K562 (cell line): Measurements from ENCODE around the gene IMPA2. TPM values are rescaled to one million over a fixed set of nuclear protein-coding genes. Genes with fewer than 3 reads are reported as not detected.

Experiments
- ATAC-seq: fragments of 200-7000 bp; cut with Tn5 transposase; 3 replicates; pipeline ENCODE4 v1.9.1; 2020; ENCODE audit warnings: moderate library complexity
- BruUV-seq: library from RNA; stranded (reverse); fragments of 400-500 nt; replicated peaks from 2 replicates; lab custom pipeline; 2021; lab: Mats Ljungman, UMichigan
- CTCF ChIA-PET: fragments of 300-600 bp; formaldehyde crosslinking; extraction: SDS; loops from one replicate; lab custom pipeline; 2021; ENCODE audit warnings: low intra/inter-chr PET ratio; lab: Yijun Ruan, JAX
- POLR2A ChIA-PET: fragments of 300-600, 350-650 bp; sonication (Branson Sonifier 250); formaldehyde crosslinking; extraction: SDS; loops from one replicate; lab custom pipeline; 2021; ENCODE audit warnings: antibody characterized with exemption, inconsistent platforms; lab: Yijun Ruan, JAX
- DNase-seq, 4 experiments: peaks; one replicate each; pipeline versions ENCODE4 v3.0.0 to v3.0.0-alpha.2; 2011 to 2018; ENCODE audit warnings: low spot score in 3 of 4, mixed read lengths in 3 of 4; ENCODE audit errors: extremely low read depth in 1 of 4
- FAIRE-seq: peaks from 2 replicates; lab custom pipeline; 2011; peaks lifted over from hg19 to GRCh38; lab: Jason Lieb, UNC
- H2AFZ ChIP-seq: 2 replicates; pipeline ENCODE4 v1.6.0; 2011; ENCODE audit warnings: low read depth, low read length, control low read depth, inconsistent platforms
- H3K27ac ChIP-seq: fragments of 200-600 bp; 3 replicates; pipeline ENCODE4 v1.8.0; 2011; ENCODE audit warnings: low read depth, mild to moderate bottlenecking, control low read depth, inconsistent platforms, low read length, moderate library complexity, mixed read lengths; ENCODE audit errors: extremely low read depth
- H3K27me3 ChIP-seq, 2 experiments: fragments of 300-600 bp in 1 of 2; 2 replicates in 1 of 2; 3 replicates in 1 of 2; pipeline versions ENCODE4 v1.6.0 to v1.8.0; 2011; ENCODE audit warnings: inconsistent platforms in 2 of 2, low read length in 2 of 2, mild to moderate bottlenecking in 1 of 2, mixed read lengths in 1 of 2, moderate library complexity in 1 of 2; ENCODE audit not compliant: control insufficient read depth in 2 of 2, insufficient read depth in 2 of 2
- H3K36me3 ChIP-seq: fragments of 300-600 bp; 3 replicates; pipeline ENCODE4 v1.8.0; 2011; ENCODE audit warnings: mild to moderate bottlenecking, low read length, inconsistent platforms; ENCODE audit not compliant: control insufficient read depth, insufficient read depth
- H3K4me1 ChIP-seq, 2 experiments: fragments of 200-600 bp in 1 of 2; replicated peaks in 1 of 2; 2 replicates in 1 of 2; 3 replicates in 1 of 2; pipeline versions ENCODE4 v1.5.1 to v1.8.0; 2011; ENCODE audit warnings: inconsistent platforms in 2 of 2, low read length in 2 of 2, mild to moderate bottlenecking in 1 of 2, mixed read lengths in 1 of 2, moderate library complexity in 1 of 2; ENCODE audit not compliant: control insufficient read depth in 2 of 2, insufficient read depth in 2 of 2
- H3K4me2 ChIP-seq: 2 replicates; pipeline ENCODE4 v1.6.1; 2011; ENCODE audit warnings: low read length, control low read depth, inconsistent platforms, mixed read lengths; ENCODE audit not compliant: insufficient read depth
- H3K4me3 ChIP-seq: fragments of 200-600 bp; sonication (generic), shearing (Covaris generic); 2 replicates; pipeline ENCODE4 v1.5.1; 2016; ENCODE audit warnings: control low read depth, inconsistent platforms
- H3K79me2 ChIP-seq: fragments of 200-600 bp; 3 replicates; pipeline ENCODE4 v1.8.0; 2011; ENCODE audit warnings: low read length, inconsistent platforms; ENCODE audit not compliant: control insufficient read depth, insufficient read depth
- H3K9ac ChIP-seq, 2 experiments: 2 replicates each; pipeline versions ENCODE4 v1.6.0 to v1.6.1; 2011; ENCODE audit warnings: low read depth in 2 of 2, low read length in 2 of 2, control low read depth in 1 of 2, inconsistent platforms in 1 of 2, mild to moderate bottlenecking in 1 of 2, mixed read lengths in 1 of 2; ENCODE audit not compliant: insufficient read depth in 1 of 2
- H3K9me1 ChIP-seq: one replicate; pipeline ENCODE4 v1.6.0; 2011; ENCODE audit warnings: inconsistent platforms, mild to moderate bottlenecking, low read length, moderate library complexity; ENCODE audit not compliant: control insufficient read depth, insufficient read depth
- H3K9me3 ChIP-seq: replicated peaks from 2 replicates; pipeline ENCODE4 v1.5.1; 2011; ENCODE audit warnings: low read depth, low read length, inconsistent platforms; ENCODE audit not compliant: control insufficient read depth, insufficient read depth
- H4K20me1 ChIP-seq: replicated peaks from 2 replicates; pipeline ENCODE4 v1.6.1; 2011; ENCODE audit warnings: low read length, inconsistent platforms, mixed read lengths; ENCODE audit not compliant: control insufficient read depth, insufficient read depth
- ARNT ChIP-seq, 2 experiments: fragments of 450-650 bp; IDR thresholded peaks; 2 replicates each; pipeline ENCODE4 v1.6.1; 2016; ENCODE audit warnings: mild to moderate bottlenecking in 1 of 2
- BHLHE40 ChIP-seq: IDR thresholded peaks from 2 replicates; pipeline ENCODE4 v1.6.1; 2011; ENCODE audit warnings: low read length, improper control_type of control experiment
- CREM ChIP-seq: IDR thresholded peaks from 2 replicates; pipeline ENCODE4 v1.6.1; 2014; ENCODE audit warnings: antibody characterized with exemption, low read depth
- CXXC5 ChIP-seq: fragments of 250-450 bp; sonication (Bioruptor Pico); IDR thresholded peaks from 2 replicates; pipeline ENCODE4 v1.8.0; 2022; ENCODE audit warnings: inconsistent platforms, mild to moderate bottlenecking, moderate library complexity
- FOSL1 ChIP-seq: fragments of 200-800 bp; sonication (Bioruptor generic); conservative IDR thresholded peaks from 2 replicates; pipeline ENCODE4 v1.6.1; 2016; ENCODE audit warnings: missing genetic modification characterization, missing compliant biosample characterization
- JUND ChIP-seq, 2 experiments: IDR thresholded peaks; 2 replicates in 1 of 2; 3 replicates in 1 of 2; pipeline ENCODE4 v1.6.1; 2011; ENCODE audit warnings: borderline replicate concordance in 2 of 2, low read depth in 2 of 2, low read length in 2 of 2, improper control_type of control experiment in 1 of 2, missing biosample characterization in 1 of 2, missing genetic modification characterization in 1 of 2, missing genetic modification reagents in 1 of 2
- KHSRP ChIP-seq: fragments of 450-650 bp; IDR thresholded peaks from 2 replicates; pipeline ENCODE4 v1.6.1; 2017
- MTA1 ChIP-seq: fragments of 450-650 bp; IDR thresholded peaks from 2 replicates; pipeline ENCODE4 v1.6.1; 2017; ENCODE audit warnings: borderline replicate concordance
- NFE2L1 ChIP-seq: fragments of 450-650 bp; IDR thresholded peaks from 2 replicates; pipeline ENCODE4 v1.6.1; 2016; ENCODE audit warnings: missing genetic modification characterization, low read depth, mild to moderate bottlenecking, missing compliant biosample characterization, moderate library complexity, borderline replicate concordance
- NR2C2 ChIP-seq, 2 experiments: fragments of 200-800 bp in 1 of 2; sonication (Bioruptor generic) in 1 of 2; sonication (generic) in 1 of 2; formaldehyde crosslinking in 1 of 2; IDR thresholded peaks; 2 replicates each; pipeline versions ENCODE4 v1.6.1 to v1.8.0; 2016 to 2022; ENCODE audit warnings: mild to moderate bottlenecking in 1 of 2, missing compliant biosample characterization in 1 of 2, missing genetic modification characterization in 1 of 2, missing genetic modification reagents in 1 of 2
- OTX1 ChIP-seq: fragments of 450-650 bp; formaldehyde crosslinking; IDR thresholded peaks from 2 replicates; pipeline ENCODE4 v1.4.0; 2022; ENCODE audit warnings: mild to moderate bottlenecking
- PKNOX1 ChIP-seq: fragments of 450-650 bp; IDR thresholded peaks from 2 replicates; pipeline ENCODE4 v1.6.1; 2016
- RCOR1 ChIP-seq, 2 experiments: IDR thresholded peaks; 2 replicates each; pipeline ENCODE4 v1.6.1; 2012; ENCODE audit warnings: low read depth in 2 of 2, low read length in 2 of 2, borderline replicate concordance in 1 of 2, improper control_type of control experiment in 1 of 2
- SNAPC5 ChIP-seq: fragments of 250-450 bp; sonication (Bioruptor Pico); IDR thresholded peaks from 2 replicates; pipeline ENCODE4 v1.8.0; 2021; ENCODE audit warnings: moderate library complexity, mild to moderate bottlenecking, inconsistent platforms
- SPI1 ChIP-seq: IDR thresholded peaks from 2 replicates; pipeline ENCODE4 v1.6.1; 2011; ENCODE audit warnings: low read depth, low read length, control low read depth, borderline replicate concordance
- TARDBP ChIP-seq: fragments of 450-650 bp; IDR thresholded peaks from 2 replicates; pipeline ENCODE4 v1.6.1; 2016
- TBL1XR1 ChIP-seq, 2 experiments: IDR thresholded peaks; 2 replicates each; pipeline ENCODE4 v1.6.1; 2012; ENCODE audit warnings: improper control_type of control experiment in 2 of 2, low read length in 2 of 2, mild to moderate bottlenecking in 1 of 2
- TEAD2 ChIP-seq: fragments of 450-650 bp; IDR thresholded peaks from 2 replicates; pipeline ENCODE4 v1.6.1; 2016; ENCODE audit warnings: missing genetic modification characterization, control low read depth, missing compliant biosample characterization
- ZBTB12 ChIP-seq: fragments of 250-450 bp; sonication (Bioruptor Pico); IDR thresholded peaks from 2 replicates; pipeline ENCODE4 v1.4.0; 2020
- WGBS: fragments of 100-300 bp; shearing (Covaris generic); methylation state at CpG from one replicate; pipeline ENCODE4 v1.1.6; 2016; ENCODE audit warnings: low coverage, mixed read lengths; ENCODE audit not compliant: insufficient coverage; ENCODE audit errors: missing lambda C conversion rate; 5-methylcytosine and 5-hydroxymethylcytosine counted together
- in situ Hi-C: fragments of 300-500 bp; cut with MboI; formaldehyde crosslinking; loops from 4 replicates; pipeline ENCODE4 v1.15.0; 2018; ENCODE audit warnings: inconsistent platforms, mixed read lengths
- intact Hi-C: fragments of 100-400 bp; cut with micrococcal nuclease; formaldehyde crosslinking; loops from 2 replicates; pipeline ENCODE4 v1.14.2; 2022
- polyA plus RNA-seq, 8 experiments: library from polyadenylated mRNA; depleted of rRNA in 4 of 8; stranded (reverse) in 5 of 8; unstranded in 3 of 8; fragments of >200 nt; fragmentation: Nextera tagmentation in 2 of 8; fragmentation: Illumina TruSeq in 1 of 8; extraction: Ambion mirVana in 2 of 8; extraction: Trizol in 1 of 8; gene quantifications; 2 replicates each; pipeline versions ENCODE4 v1.2.1 to v1.2.3, GENCODE V29; 2011 to 2014; ENCODE audit warnings: inconsistent platforms in 1 of 8, missing spikeins in 1 of 8
- total RNA-seq, 7 experiments: library from RNA; depleted of rRNA in 6 of 7; stranded (reverse); fragments of >200 nt in 6 of 7; fragmentation: Illumina TruSeq in 2 of 7; extraction: Trizol in 2 of 7; gene quantifications; 2 replicates each; pipeline versions ENCODE4 v1.2.1 to v1.2.3, GENCODE V29; 2011 to 2021; ENCODE audit warnings: low replicate concordance in 1 of 7

IMPA2 gene
- total and polyA plus RNA-seq, 9 of the 15 experiments (the other 6 are each of a cell fraction or from before 2014, with no cell fraction given), result 0.62 to 11.3 (median 5.7) TPM

- 3% methylated on average over 5 of the region's 5 CpGs for WGBS
- H3K4me1 ChIP-seq, result peaks cover 31 to 40% of the 10 kb centered on the region in 2 experiments
- H3K9ac ChIP-seq, result no peak overlapping the region
- TF ChIP-seq CREM (peak; percentile 97), JUND (IDR thresholded peaks at IDR 0.05; ENCODE audit: borderline replicate concordance, low read depth, low read length) (peak; percentile 82), JUND (tag; IDR thresholded peaks at IDR 0.05; ENCODE audit: borderline replicate concordance, low read depth, low read length) (peak; percentile 79; the same call in 1 of the 3 replicates), ZBTB12 (peak; percentile 80), TEAD2 (tag) (no peak), TBL1XR1 (IDR thresholded peaks at IDR 0.05; ENCODE audit: low read length in 2 of 2) (peak in 1 of 2 experiments; percentile 73; a peak in 2 of 4 replicates), SNAPC5 (CRISPR knock-in tag) (no peak), OTX1 (CRISPR knock-in tag) (no peak), BHLHE40 (peak; percentile 27; the same call in 1 of the 2 replicates), NR2C2 (CRISPR knock-in tag; IDR thresholded peaks at IDR 0.05) (no peak), NR2C2 (tag; IDR thresholded peaks at IDR 0.05) (no peak), KHSRP (peak; percentile 50; the same call in 1 of the 2 replicates), NFE2L1 (tag) (no peak), FOSL1 (tag) (peak; percentile 63), ARNT (IDR thresholded peaks at IDR 0.05) (0 out of 4 replicates have a peak, but pooled peaks of 1 of the 2 experiments have one; percentile 24), CXXC5 (peak; percentile 66), MTA1 (peak; percentile 18; the same call in 1 of the 2 replicates), TARDBP (peak; percentile 90; the same call in 1 of the 2 replicates), SPI1 (0 out of 2 replicates have a peak, but pooled peaks have one; percentile 5), RCOR1 (IDR thresholded peaks at IDR 0.05; ENCODE audit: borderline replicate concordance in 1 of 2, low read depth in 2 of 2, low read length in 2 of 2) (peak in 1 of 2 experiments; percentile 22; a peak in 1 of 4 replicates), PKNOX1 (peak; percentile 93)
Observed at GRCh38 chr18:11953113-11953512, 28.2 kb upstream of the IMPA2 start.

More at GRCh38 chr18:11953113-11953512, 28.2 kb upstream of the IMPA2 start:
- Histone ChIP-seq H3K9me3 (peaks cover 11% of the 10 kb centered on the region), H3K4me2 (no peak overlapping the region), H3K79me2 (no peaks in the 10 kb centered on the region), H3K4me3 (no peak overlapping the region), H2AFZ (peak overlapping the region; percentile 67), H3K27ac (no peak overlapping the region), H4K20me1 (no peaks in the 10 kb centered on the region), H3K36me3 (no peaks in the 10 kb centered on the region), H3K27me3 (no peaks in the 10 kb centered on the region), H3K9me1 (no peaks in the 10 kb centered on the region)
- ATAC-seq, result peak; percentile 38
- intact Hi-C loops, result no loop called here
- no TSS peak for BruUV-seq
- in situ Hi-C loops, result no loop called here
- peak; percentile 55 for FAIRE-seq
- peak in 2 of 4 experiments; percentile 43 to 81 for DNase-seq
- ChIA-PET POLR2A (interaction anchor here (1.5 kb wide), 1 partner anchor 14 kb away, joined by 5 read pairs; no protein-coding TSS in a partner anchor), CTCF (no interaction called here)
